ENCODE results near the gene CRTC1.
"Not testable (repeated sequence)": the region's sequence is repeated elsewhere in the genome, so short reads cannot be mapped to it uniquely, and the experiment has no call there.

The CRTC1 gene

DNA sequence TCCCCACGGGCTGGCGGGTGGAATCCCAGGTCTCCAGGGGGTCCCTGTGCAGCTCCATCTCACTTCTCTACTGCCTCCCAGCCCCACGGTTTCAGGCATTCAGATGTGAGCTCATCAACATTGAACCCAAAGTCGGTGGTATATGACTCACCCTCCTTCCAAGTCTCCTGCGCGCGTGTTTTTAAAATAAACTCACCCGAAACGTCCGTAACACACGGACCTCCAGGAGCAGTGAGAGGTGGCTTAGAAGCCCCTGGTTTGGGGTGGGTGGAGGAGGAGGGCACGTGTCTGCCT, 14.0 kb upstream of the CRTC1 start:
- DNase-seq (ENCODE audit: low read depth): no peak

GRCh38 chr19:18669883-18670282, 13.6 kb upstream of the CRTC1 start:
- no peak for DNase-seq (ENCODE audit: low read depth)

GRCh38 chr19:18670312-18670711, 13.2 kb upstream of the CRTC1 start:
- DNase-seq (ENCODE audit: low read depth): no peak

- DNase-seq (ENCODE audit: low read depth): no peak
Observed at GRCh38 chr19:18671303-18672043, 12.0 kb upstream of the CRTC1 start.

DNA sequence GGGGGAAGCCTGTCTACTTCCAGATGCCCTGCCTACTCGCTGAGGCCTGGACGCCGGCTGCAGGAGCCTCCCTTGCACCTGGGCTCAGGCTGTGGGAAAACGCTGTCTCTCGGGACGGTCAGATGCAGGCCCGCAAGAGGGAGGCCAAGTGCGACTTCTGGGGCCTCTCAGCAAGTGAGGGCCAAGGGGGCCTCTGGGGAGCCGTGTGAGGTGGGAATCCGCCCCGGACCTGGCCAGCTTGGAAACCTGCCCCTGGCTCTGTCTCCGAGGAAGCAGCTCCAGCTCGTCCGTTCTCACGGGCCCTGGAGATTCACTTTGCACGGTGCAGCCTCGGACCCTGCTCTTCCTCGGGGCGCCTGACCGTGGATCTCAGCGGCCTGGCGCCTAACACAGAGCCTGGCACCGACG, 11.4 kb upstream of the CRTC1 start:
- DNase-seq (ENCODE audit: low read depth): no peak

GRCh38 chr19:18672606-18673337, 10.7 kb upstream of the CRTC1 start:
- DNase-seq (ENCODE audit: low read depth): peak; percentile 67

DNA sequence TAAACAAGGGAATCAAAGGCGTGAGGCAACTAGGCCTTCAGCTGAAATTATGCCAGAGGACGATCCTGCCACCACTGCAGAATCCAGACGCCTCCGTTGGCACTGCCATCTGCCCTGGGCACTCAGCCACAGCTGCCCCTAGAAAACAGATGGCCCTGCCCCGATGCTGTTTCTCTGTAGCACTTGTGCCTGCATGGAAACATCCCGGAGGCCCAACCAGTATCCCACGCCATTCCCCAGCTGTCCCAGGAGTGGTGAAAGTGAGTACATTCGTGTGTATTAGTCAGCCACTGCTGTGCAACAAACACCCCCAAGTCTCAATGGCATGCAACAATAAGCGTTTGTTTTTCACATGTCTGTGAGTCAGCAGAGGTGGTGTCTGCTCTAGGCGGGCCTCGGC, 8.9 kb upstream of the CRTC1 start:
- no peak for DNase-seq (ENCODE audit: low read depth)

DNA sequence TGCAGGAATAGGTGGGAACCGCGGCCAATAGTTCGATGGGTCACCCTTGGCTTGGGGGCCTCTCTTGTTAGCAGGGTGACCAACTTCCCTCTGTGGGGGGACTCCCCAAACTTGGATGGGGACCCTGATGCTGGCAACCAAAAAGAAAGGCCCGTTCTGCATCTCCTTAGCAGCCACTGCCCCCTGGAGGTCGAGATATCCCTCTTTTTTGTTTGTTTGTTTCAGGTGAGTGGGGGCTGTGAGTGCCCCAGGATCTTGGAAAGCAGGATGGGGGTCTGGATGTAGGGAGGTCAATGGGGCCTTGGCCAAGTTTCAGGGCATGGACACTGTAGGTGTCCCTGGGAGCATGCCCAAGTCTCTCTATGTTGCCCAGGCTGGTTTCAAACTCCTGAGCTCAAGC, 7.7 kb upstream of the CRTC1 start:
- DNase-seq (ENCODE audit: low read depth): no peak

GRCh38 chr19:18676692-18677091, 6.8 kb upstream of the CRTC1 start:
- no peak for DNase-seq (ENCODE audit: low read depth)

- no peak for DNase-seq (ENCODE audit: low read depth)
Observed at GRCh38 chr19:18677156-18677555, 6.3 kb upstream of the CRTC1 start.

- DNase-seq (ENCODE audit: low read depth): not testable (repeated sequence)
Observed at GRCh38 chr19:18680148-18680547, 3.3 kb upstream of the CRTC1 start.

GRCh38 chr19:18682807-18683108, 722 bp upstream of the CRTC1 start:
- DNase-seq (ENCODE audit: low read depth): no peak

GRCh38 chr19:18683958-18684641, 620 bp downstream of the CRTC1 start:
- DNase-seq (ENCODE audit: low read depth): no peak

- DNase-seq (ENCODE audit: low read depth): no peak
Observed at GRCh38 chr19:18684642-18684993, 1.1 kb downstream of the CRTC1 start.

- DNase-seq (ENCODE audit: low read depth): no peak
Observed at GRCh38 chr19:18685597-18686190, 2.2 kb downstream of the CRTC1 start.

GRCh38 chr19:18687740-18688465, 4.4 kb downstream of the CRTC1 start:
- DNase-seq (ENCODE audit: low read depth): no peak

GRCh38 chr19:18696023-18696422, 12.5 kb downstream of the CRTC1 start:
- DNase-seq (ENCODE audit: low read depth): no peak

- DNase-seq (ENCODE audit: low read depth): no peak
Observed at GRCh38 chr19:18697680-18698079, 14.2 kb downstream of the CRTC1 start.

- DNase-seq (ENCODE audit: low read depth): no peak
Observed at GRCh38 chr19:18698321-18699167, 15.1 kb downstream of the CRTC1 start.

GRCh38 chr19:18699403-18700054, 16.0 kb downstream of the CRTC1 start:
- no peak for DNase-seq (ENCODE audit: low read depth)
